PC-3 (cell line): ENCODE data around the gene TMEM119. TPM values are rescaled to one million over a fixed set of nuclear protein-coding genes. Genes with fewer than 3 reads are reported as not detected.

ENCODE experiments used
- ATAC-seq: fragments of 200-7000 bp; cut with Tn5 transposase; 2 replicates; pipeline ENCODE4 v1.9.1; 2020; ENCODE audit warnings: mild to moderate bottlenecking, moderate library complexity
- BruUV-seq: library from RNA; stranded (reverse); fragments of 400-500 nt; replicated peaks from 2 replicates; lab custom pipeline; 2021; lab: Mats Ljungman, UMichigan
- CTCF ChIA-PET: fragments of 300-600 bp; sonication (Branson Sonifier 250); formaldehyde crosslinking; loops from one replicate; lab custom pipeline; 2022; ENCODE audit warnings: antibody characterized with exemption; lab: Charles Lee
- POLR2A ChIA-PET: fragments of 300-600 bp; sonication (Branson Sonifier 250); formaldehyde crosslinking; loops from one replicate; lab custom pipeline; 2022; ENCODE audit warnings: antibody characterized with exemption; ENCODE audit not compliant: unreplicated experiment; lab: Charles Lee
- DNase-seq: peaks from one replicate; pipeline ENCODE4 v3.0.0-alpha.2; 2015
- H2AFZ ChIP-seq: fragments of 300-600 bp; sonication (generic); 2 replicates; pipeline ENCODE4 v1.6.0; 2016; ENCODE audit warnings: antibody characterized with exemption, low read length
- H3F3A ChIP-seq: fragments of 300-600 bp; sonication (generic); one replicate; pipeline ENCODE4 v1.6.0; 2017; ENCODE audit warnings: antibody characterized with exemption, low read length, control low read depth, mild to moderate bottlenecking; ENCODE audit not compliant: unreplicated experiment
- H3K27ac ChIP-seq: fragments of 300-600 bp; sonication (generic); 2 replicates; pipeline ENCODE4 v1.5.1; 2016; ENCODE audit warnings: mild to moderate bottlenecking, low read length
- H3K27me3 ChIP-seq: fragments of 300-600 bp; sonication (generic); 2 replicates; pipeline ENCODE4 v1.6.1; 2016; ENCODE audit warnings: low read length, mixed read lengths
- H3K36me3 ChIP-seq: fragments of 300-600 bp; sonication (generic); 2 replicates; pipeline ENCODE4 v1.6.1; 2016; ENCODE audit warnings: low read depth, mixed run types, low read length, mixed read lengths
- H3K4me1 ChIP-seq: fragments of 300-600 bp; sonication (generic); 2 replicates; pipeline ENCODE4 v1.5.1; 2016; ENCODE audit warnings: low read length; ENCODE audit not compliant: insufficient read depth
- H3K4me2 ChIP-seq: fragments of 300-600 bp; sonication (generic); 2 replicates; pipeline ENCODE4 v1.6.0; 2016; ENCODE audit warnings: low read length
- H3K4me3 ChIP-seq: fragments of 300-600 bp; sonication (generic); 2 replicates; pipeline ENCODE4 v1.5.1; 2016; ENCODE audit warnings: mild to moderate bottlenecking, low read length, mixed read lengths
- H3K79me2 ChIP-seq: fragments of 300-600 bp; sonication (generic); 2 replicates; pipeline ENCODE4 v1.6.1; 2017; ENCODE audit warnings: low read length, mixed read lengths
- H3K9ac ChIP-seq: fragments of 300-600 bp; sonication (generic); 2 replicates; pipeline ENCODE4 v1.6.0; 2016; ENCODE audit warnings: mild to moderate bottlenecking, low read length
- H3K9me2 ChIP-seq: fragments of 300-600 bp; sonication (generic); replicated peaks from 2 replicates; pipeline ENCODE4 v1.6.1; 2016; ENCODE audit warnings: mixed run types, low read length, mixed read lengths
- H3K9me3 ChIP-seq: fragments of 300-600 bp; sonication (generic); 2 replicates; pipeline ENCODE4 v1.6.1; 2016; ENCODE audit warnings: low read length, mixed read lengths
- H4K20me1 ChIP-seq: fragments of 300-600 bp; sonication (generic); 2 replicates; pipeline ENCODE4 v1.6.1; 2016; ENCODE audit warnings: low read length, mixed read lengths
- CTCF ChIP-seq: fragments of 300-600 bp; sonication (generic); conservative IDR thresholded peaks from 2 replicates; pipeline ENCODE4 v1.5.1; 2017; ENCODE audit warnings: antibody characterized with exemption, low read depth, mild to moderate bottlenecking, low read length
- EZH2 ChIP-seq: fragments of 300-600 bp; sonication (generic); IDR thresholded peaks from one replicate; pipeline ENCODE4 v1.6.1; 2017; ENCODE audit warnings: antibody characterized with exemption, mild to moderate bottlenecking, low read length; ENCODE audit not compliant: unreplicated experiment
- EZH2phosphoT487 ChIP-seq: fragments of 300-600 bp; sonication (generic); IDR thresholded peaks from 2 replicates; pipeline ENCODE4 v1.6.1; 2018; ENCODE audit warnings: mild to moderate bottlenecking, antibody characterized with exemption, low read length, borderline replicate concordance
- intact Hi-C: fragments of 100-400 bp; cut with micrococcal nuclease; formaldehyde crosslinking; loops from 2 replicates; pipeline ENCODE4 v1.9.0; 2023
- total RNA-seq: library from RNA; depleted of rRNA; stranded (reverse); fragments of >200 nt; gene quantifications from 2 replicates; pipeline ENCODE4 v1.2.3, GENCODE V29; 2014

The TMEM119 gene
- total RNA-seq, 1 experiment from 2014 or later = not detected

DNA sequence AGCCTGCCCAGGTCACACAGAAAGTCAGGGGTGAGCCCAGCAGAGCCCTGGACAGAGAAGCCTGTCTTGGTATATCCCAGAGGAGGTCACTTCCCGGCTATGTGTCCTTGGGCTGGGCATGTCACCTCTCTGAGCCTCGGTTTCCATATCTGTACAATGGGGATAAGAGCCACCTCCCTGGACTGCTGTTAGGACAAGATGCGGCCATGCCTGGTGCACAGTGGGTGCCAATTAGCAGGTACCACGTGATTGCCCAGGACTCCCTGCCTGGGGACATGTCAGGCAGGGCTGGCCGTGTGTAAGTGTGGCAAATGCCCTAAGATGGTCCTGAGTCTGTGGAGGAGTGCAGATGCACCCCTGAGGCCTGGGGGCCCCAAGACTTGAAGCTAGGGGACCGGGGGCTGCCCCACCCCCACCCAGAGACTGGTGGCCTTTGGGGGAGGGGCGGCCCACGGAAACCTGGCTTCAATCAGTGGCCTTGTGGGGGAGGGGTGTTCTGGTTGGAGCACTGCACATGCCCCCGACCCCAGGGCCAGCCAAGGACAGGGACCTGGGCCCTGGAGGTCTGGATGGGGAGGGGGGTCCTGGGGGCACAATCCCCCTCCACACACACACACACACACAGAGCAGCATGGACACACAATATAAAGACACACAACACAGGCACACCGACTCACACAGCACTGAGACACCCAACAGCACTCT, 878 bp downstream of the TMEM119 start:
- no peaks in the 10 kb centered on the region for H3F3A ChIP-seq
- H4K20me1 ChIP-seq = no peaks in the 10 kb centered on the region
- H3K9ac ChIP-seq = no peak overlapping the region
- POLR2A ChIA-PET = no interaction called here
- no peaks in the 10 kb centered on the region for H3K9me3 ChIP-seq
- BruUV-seq = no TSS peak
- no peaks in the 10 kb centered on the region for H3K4me1 ChIP-seq
- no peak overlapping the region for H3K4me3 ChIP-seq
- no peaks in the 10 kb centered on the region for H3K27me3 ChIP-seq
- ATAC-seq = no peak
- intact Hi-C loops = no loop called here
- CTCF ChIA-PET = no interaction called here
- no peak overlapping the region for H3K4me2 ChIP-seq
- no peaks in the 10 kb centered on the region for H3K79me2 ChIP-seq
- TF ChIP-seq CTCF = no peak
- H3K9me2 ChIP-seq = no peaks in the 10 kb centered on the region
- no peak for DNase-seq
- no peak overlapping the region for H3K27ac ChIP-seq
- H2AFZ ChIP-seq = no peak overlapping the region
- no peaks in the 10 kb centered on the region for H3K36me3 ChIP-seq

DNA sequence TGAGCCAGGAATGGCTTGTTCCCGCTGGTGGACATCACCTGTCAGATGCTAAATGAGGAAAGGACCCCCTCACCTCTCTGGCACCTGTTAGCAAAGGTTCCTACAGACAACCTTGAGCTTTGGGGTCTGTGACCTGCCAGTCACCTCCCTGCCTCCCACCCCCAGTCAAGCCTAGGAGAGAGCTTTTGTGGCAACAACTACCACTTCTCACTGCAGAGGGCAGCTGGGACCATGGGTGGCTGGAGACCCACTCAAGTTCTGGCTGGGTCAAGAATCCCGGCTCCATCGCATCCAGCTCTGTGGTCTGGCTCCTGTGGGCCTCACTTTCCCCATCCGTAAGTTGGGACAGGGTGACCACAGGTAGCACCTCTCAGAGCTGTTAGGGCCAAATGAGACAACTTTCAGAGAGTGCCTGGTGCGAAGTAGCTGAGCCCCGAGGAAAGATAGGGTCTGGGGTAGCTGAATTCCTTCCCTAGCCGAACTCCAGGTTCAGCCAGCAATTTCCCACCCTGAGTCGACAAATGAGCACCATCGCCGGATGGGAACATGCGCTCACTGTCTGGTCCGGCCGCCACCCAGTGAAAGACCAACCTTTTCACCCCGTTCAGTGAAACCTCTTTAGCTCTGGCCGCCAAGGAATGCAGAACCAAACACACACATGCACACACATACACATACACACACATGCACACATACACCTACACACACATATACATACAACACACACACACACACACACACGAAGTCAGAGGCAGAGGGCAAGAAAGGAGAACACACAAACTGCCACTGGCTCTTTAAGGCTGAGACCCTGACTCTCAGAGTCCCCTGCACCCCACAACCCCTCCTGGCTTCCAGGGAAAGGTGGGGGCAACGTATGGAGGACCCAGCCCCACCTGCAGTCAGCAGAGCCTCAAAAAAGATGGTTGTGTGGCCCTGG, 1.9 kb downstream of the TMEM119 start:
- Histone ChIP-seq H3K4me1 (no peaks in the 10 kb centered on the region), H3K9ac (no peak overlapping the region), H3K9me3 (no peaks in the 10 kb centered on the region), H3K27ac (no peak overlapping the region), H3K36me3 (no peaks in the 10 kb centered on the region), H4K20me1 (no peaks in the 10 kb centered on the region), H2AFZ (no peak overlapping the region), H3K4me3 (no peak overlapping the region), H3F3A (no peaks in the 10 kb centered on the region), H3K79me2 (no peaks in the 10 kb centered on the region), H3K27me3 (no peaks in the 10 kb centered on the region), H3K4me2 (no peak overlapping the region), H3K9me2 (no peaks in the 10 kb centered on the region)
- intact Hi-C loops = no loop called here
- CTCF ChIA-PET = no interaction called here
- DNase-seq = no peak
- POLR2A ChIA-PET = no interaction called here
- no peak for TF ChIP-seq EZH2
- no peak for TF ChIP-seq EZH2phosphoT487
- no peak for TF ChIP-seq CTCF
- BruUV-seq = no TSS peak
- ATAC-seq = no peak
